ENCODE results near the gene IGSF6. TPM values are rescaled to one million over a fixed set of nuclear protein-coding genes. Genes with fewer than 3 reads are reported as not detected.

IGSF6 gene
- total RNA-seq, 1 donor from 2014 or later = not detected

GRCh38 chr16:21602785-21603184 is 49.6 kb downstream of the IGSF6 start:
- DNase-seq (ENCODE audit: low read depth in 2 of 2) = no peak

GRCh38 chr16:21600031-21600773 is 52.2 kb downstream of the IGSF6 start:
- DNase-seq (ENCODE audit: low read depth in 2 of 2) = peak; percentile 49 to 57

GRCh38 chr16:21599122-21600030 is 53.0 kb downstream of the IGSF6 start, which contains the start of gene METTL9:
TSS of gene METTL9 (plus strand) at chr16:21599577. CDS start at chr16:21599734, 157 bp downstream.
- peak; percentile 96 to 97 for DNase-seq (ENCODE audit: low read depth in 2 of 2)

GRCh38 chr16:21598701-21599121 is 53.7 kb downstream of the IGSF6 start:
- DNase-seq (ENCODE audit: low read depth in 2 of 2) = peak; percentile 20 to 24

GRCh38 chr16:21598206-21598605 is 54.2 kb downstream of the IGSF6 start:
- no peak for DNase-seq (ENCODE audit: low read depth in 2 of 2)

GRCh38 chr16:21597561-21598030 is 54.8 kb downstream of the IGSF6 start:
- no peak for DNase-seq (ENCODE audit: low read depth in 2 of 2)

GRCh38 chr16:21593530-21594289 is 58.7 kb downstream of the IGSF6 start:
- no peak for DNase-seq (ENCODE audit: low read depth in 2 of 2)

GRCh38 chr16:21592191-21592590 is 60.2 kb downstream of the IGSF6 start:
- no peak for DNase-seq (ENCODE audit: low read depth in 2 of 2)

GRCh38 chr16:21590796-21591195 is 61.6 kb downstream of the IGSF6 start:
- no peak for DNase-seq (ENCODE audit: low read depth in 2 of 2)

GRCh38 chr16:21590287-21590686 is 62.1 kb downstream of the IGSF6 start:
- no peak for DNase-seq (ENCODE audit: low read depth in 2 of 2)

GRCh38 chr16:21589551-21589950 is 62.9 kb downstream of the IGSF6 start:
- DNase-seq (ENCODE audit: low read depth in 2 of 2) = no peak

Other genes with a start within 250 kb of the IGSF6 start
- 165 and 184 TPM in 2 replicates for gene METTL9, start 53.0 kb downstream of the IGSF6 start, total RNA-seq
- under 0.01 TPM in 1 of 2 replicates, not detected in the other for gene OTOA, start 11.4 kb upstream of the IGSF6 start, total RNA-seq
- 10.7 and 19.0 TPM in 2 replicates for gene NPIPB4, start 205.1 kb upstream of the IGSF6 start, total RNA-seq